Measurements from ENCODE around the gene POLG. TPM values are rescaled to one million over a fixed set of nuclear protein-coding genes. Genes with fewer than 3 reads are reported as not detected.
A peak's percentile ranks its signal among the peaks of the same experiment; 100 is the strongest.

Gene POLG
- total RNA-seq, 1 donor from 2014 or later: 56.6 TPM

- intact Hi-C loops (cut with DNase I): no loop called here
- no peak for ATAC-seq
These were observed 29.1 kb upstream of the POLG start for GRCh38 chr15:89363770-89364169.

GRCh38 chr15:89363133-89363532 lies 28.5 kb upstream of the POLG start:
- DNase-seq (no peak), ATAC-seq (no peak)
- Histone ChIP-seq H3K9me3 (no peaks in the 10 kb centered on the region), H3K4me3 (no peak overlapping the region), H3K27ac (no peak overlapping the region), H3K27me3 (peaks cover 95% of the 10 kb centered on the region), H3K4me1 (peaks cover 19% of the 10 kb centered on the region), H3K36me3 (no peaks in the 10 kb centered on the region)
- TF ChIP-seq, protein P1, sequence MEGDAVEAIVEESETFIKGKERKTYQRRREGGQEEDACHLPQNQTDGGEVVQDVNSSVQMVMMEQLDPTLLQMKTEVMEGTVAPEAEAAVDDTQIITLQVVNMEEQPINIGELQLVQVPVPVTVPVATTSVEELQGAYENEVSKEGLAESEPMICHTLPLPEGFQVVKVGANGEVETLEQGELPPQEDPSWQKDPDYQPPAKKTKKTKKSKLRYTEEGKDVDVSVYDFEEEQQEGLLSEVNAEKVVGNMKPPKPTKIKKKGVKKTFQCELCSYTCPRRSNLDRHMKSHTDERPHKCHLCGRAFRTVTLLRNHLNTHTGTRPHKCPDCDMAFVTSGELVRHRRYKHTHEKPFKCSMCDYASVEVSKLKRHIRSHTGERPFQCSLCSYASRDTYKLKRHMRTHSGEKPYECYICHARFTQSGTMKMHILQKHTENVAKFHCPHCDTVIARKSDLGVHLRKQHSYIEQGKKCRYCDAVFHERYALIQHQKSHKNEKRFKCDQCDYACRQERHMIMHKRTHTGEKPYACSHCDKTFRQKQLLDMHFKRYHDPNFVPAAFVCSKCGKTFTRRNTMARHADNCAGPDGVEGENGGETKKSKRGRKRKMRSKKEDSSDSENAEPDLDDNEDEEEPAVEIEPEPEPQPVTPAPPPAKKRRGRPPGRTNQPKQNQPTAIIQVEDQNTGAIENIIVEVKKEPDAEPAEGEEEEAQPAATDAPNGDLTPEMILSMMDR (IDR thresholded peaks at IDR 0.05): no peak
- intact Hi-C loops (cut with DNase I): no loop called here

More at GRCh38 chr15:89363770-89364169, 29.1 kb upstream of the POLG start:
- Histone ChIP-seq H3K27ac (no peak overlapping the region), H3K36me3 (no peaks in the 10 kb centered on the region), H3K9me3 (no peaks in the 10 kb centered on the region), H3K4me3 (no peak overlapping the region), H3K27me3 (peaks cover 98% of the 10 kb centered on the region), H3K4me1 (peaks cover 19% of the 10 kb centered on the region)
- TF ChIP-seq, protein P1 (IDR thresholded peaks at IDR 0.05): no peak
- DNase-seq: no peak

GRCh38 chr15:89362203-89363101 lies 27.8 kb upstream of the POLG start:
- H3K4me1 ChIP-seq: peaks cover 13% of the 10 kb centered on the region
- H3K9me3 ChIP-seq: no peaks in the 10 kb centered on the region
- ATAC-seq: no peak
- no peaks in the 10 kb centered on the region for H3K36me3 ChIP-seq
- H3K27ac ChIP-seq: no peak overlapping the region
- peaks cover 95% of the 10 kb centered on the region for H3K27me3 ChIP-seq
- intact Hi-C loops (cut with DNase I): no loop called here
- DNase-seq: no peak
- no peak overlapping the region for H3K4me3 ChIP-seq
- TF ChIP-seq, protein P1 (IDR thresholded peaks at IDR 0.05): no peak

DNA sequence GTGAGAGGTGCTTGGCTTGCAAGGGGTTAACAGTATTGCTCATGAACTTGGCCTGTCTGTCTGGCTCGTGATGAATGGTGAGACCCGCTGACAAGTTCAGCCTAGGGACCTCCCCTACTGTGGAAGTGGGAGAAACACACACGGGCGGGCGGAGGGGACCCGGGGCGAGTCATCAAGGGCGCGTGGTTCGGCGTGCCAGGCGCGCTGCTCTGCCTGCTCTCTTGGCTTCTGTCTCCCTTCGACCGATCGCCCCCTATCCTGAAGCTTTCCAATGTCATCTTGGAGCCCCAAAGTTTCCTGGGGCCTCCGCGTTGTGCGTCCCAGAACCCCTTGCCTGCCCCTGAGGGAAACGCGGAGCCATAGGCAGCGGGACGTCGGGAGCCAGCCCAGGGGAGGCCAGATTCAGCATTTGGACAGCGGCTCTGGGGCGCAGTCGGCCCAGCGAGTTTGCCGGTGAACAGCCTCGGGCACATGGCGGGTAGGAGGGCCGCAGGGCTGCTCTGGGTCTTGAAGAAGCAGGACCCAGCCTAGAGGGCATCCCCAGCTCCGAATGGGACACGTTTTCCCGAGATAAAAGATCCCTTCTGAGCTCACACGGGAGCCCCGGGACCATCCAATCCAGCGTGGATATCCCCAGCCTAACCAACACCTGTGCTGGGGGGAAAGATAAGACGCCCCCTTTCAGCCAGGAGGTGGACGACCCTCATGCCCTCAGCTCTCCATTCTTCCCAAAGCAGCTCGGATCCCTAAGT lies 27.0 kb upstream of the POLG start:
- DNase-seq: peak; percentile 84
- H3K4me1 ChIP-seq: peaks cover 10% of the 10 kb centered on the region
- no peaks in the 10 kb centered on the region for H3K36me3 ChIP-seq
- H3K27ac ChIP-seq: no peak overlapping the region
- intact Hi-C loops (cut with DNase I): no loop called here
- no peak overlapping the region for H3K4me3 ChIP-seq
- peak; percentile 53 for ATAC-seq
- no peaks in the 10 kb centered on the region for H3K9me3 ChIP-seq
- TF ChIP-seq, protein P1 (IDR thresholded peaks at IDR 0.05): no peak
- H3K27me3 ChIP-seq: peaks cover 95% of the 10 kb centered on the region

- no peak for ATAC-seq
- Histone ChIP-seq H3K27me3 (peaks cover 95% of the 10 kb centered on the region), H3K4me3 (no peak overlapping the region), H3K4me1 (peaks cover 10% of the 10 kb centered on the region), H3K36me3 (no peaks in the 10 kb centered on the region), H3K9me3 (no peaks in the 10 kb centered on the region), H3K27ac (no peak overlapping the region)
- DNase-seq: no peak
- TF ChIP-seq, protein P1 (IDR thresholded peaks at IDR 0.05): no peak
- intact Hi-C loops (cut with DNase I): no loop called here
These were observed 25.8 kb upstream of the POLG start for GRCh38 chr15:89360294-89360971.

Data from upper lobe of right lung (tissue), 1 donor.